ENCODE measurements around the gene CFAP74. TPM values are rescaled to one million over a fixed set of nuclear protein-coding genes. Genes with fewer than 3 reads are reported as not detected.

Gene CFAP74
- total RNA-seq, 1 experiment from 2014 or later = 0.28 TPM

- no CpG with 5 or more reads among the region's 46 CpGs for WGBS (ENCODE audit: extremely low coverage, insufficient read length, low lambda C conversion rate)
- Histone ChIP-seq H4K91ac (ENCODE audit: insufficient read length, low read depth, low read length) (no peak overlapping the region), H3K14ac (ENCODE audit: insufficient read depth, low read length) (no peak overlapping the region), H3K79me1 (ENCODE audit: insufficient read depth, low read depth, low read length, poor library complexity, severe bottlenecking) (no peaks in the 10 kb centered on the region), H2BK12ac (ENCODE audit: insufficient read length, low read depth, low read length) (no peak overlapping the region), H3K27ac (ENCODE audit: insufficient read length, low read depth, low read length) (no peak overlapping the region), H2BK20ac (ENCODE audit: low read depth, low read length, poor library complexity, severe bottlenecking) (no peak overlapping the region), H3K56ac (ENCODE audit: insufficient read length, low read depth, low read length) (no peak overlapping the region), H3K79me2 (ENCODE audit: insufficient read depth, low read length) (no peaks in the 10 kb centered on the region), H3K9ac (ENCODE audit: extremely low read depth, insufficient read length, low read length) (no peak overlapping the region), H3K9me3 (ENCODE audit: control insufficient read depth, low read depth, low read length) (no peaks in the 10 kb centered on the region), H2AK5ac (ENCODE audit: insufficient read length, low read length) (no peak overlapping the region), H3K4me1 (ENCODE audit: insufficient read depth, low read length) (no peaks in the 10 kb centered on the region), H3K23me2 (ENCODE audit: insufficient read length, low read depth, low read length, poor library complexity, severe bottlenecking) (no peaks in the 10 kb centered on the region), H3K23ac (ENCODE audit: insufficient read length, low read depth, low read length) (no peak overlapping the region), H2BK15ac (ENCODE audit: low read depth, low read length) (no peak overlapping the region), H2AFZ (ENCODE audit: low read length) (no peak overlapping the region), H4K5ac (ENCODE audit: insufficient read length, low read depth, low read length) (no peak overlapping the region), H3K4ac (ENCODE audit: low read depth, low read length) (no peak overlapping the region), H3K18ac (ENCODE audit: insufficient read length, low read depth, low read length) (no peak overlapping the region), H4K20me1 (ENCODE audit: control insufficient read depth, insufficient read depth, insufficient read length) (no peaks in the 10 kb centered on the region), H2BK120ac (ENCODE audit: low read depth, low read length, poor library complexity, severe bottlenecking) (no peak overlapping the region), H2BK5ac (ENCODE audit: insufficient read length, low read length) (no peak overlapping the region), H3T11ph (ENCODE audit: low read length) (no peak overlapping the region), H3K27me3 (ENCODE audit: insufficient read depth, low read length) (no peaks in the 10 kb centered on the region), H4K8ac (replicated peaks; ENCODE audit: insufficient read length, low read depth, low read length) (no peak overlapping the region), H3K4me2 (ENCODE audit: insufficient read depth, insufficient read length, low read length) (no peak overlapping the region)
- Mint-ChIP-seq H3K9me3 (peaks cover 4 to 10% of the 10 kb centered on the region in 2 experiments; a peak in 4 of 5 replicates), H3K27ac (peak overlapping the region in 1 of 3 experiments; percentile 28; a peak in 1 of 7 replicates), H3K4me3 (peak overlapping the region in 1 of 2 experiments; percentile 29; a peak in 1 of 5 replicates), H3K4me1 (peaks cover 14 to 21% of the 10 kb centered on the region in 2 experiments), H3K36me3 (ENCODE audit: insufficient read depth in 1 of 3, low read depth in 3 of 3) (peaks cover 0 to 2% (median 1%) of the 10 kb centered on the region in 3 experiments; a peak in 1 of 7 replicates), H3K27me3 (ENCODE audit: low read depth) (peaks cover 9% of the 10 kb centered on the region)
- no peak for DNase-seq
- peak; percentile 60 for TF ChIP-seq CTCF (conservative IDR thresholded peaks at IDR 0.05)
Measured at GRCh38 chr1:1954831-1955441, 48.6 kb downstream of the CFAP74 start.
